ENCODE data around the gene NPFF. TPM values are rescaled to one million over a fixed set of nuclear protein-coding genes. Genes with fewer than 3 reads are reported as not detected.

Gene NPFF
- total and polyA plus RNA-seq, 2 of the 13 experiments (the other 11 are each of a cell fraction or from before 2014, with no cell fraction given), result not detected

GRCh38 chr12:53500776-53501614, 6.3 kb downstream of the NPFF start, which contains the start of gene TARBP2 (continued):
- TF ChIP-seq AGO1 (IDR thresholded peaks at IDR 0.05; ENCODE audit: low read depth, low read length, poor library complexity, severe bottlenecking), result peak; percentile 68
- TF ChIP-seq ZNF143 (CRISPR knock-in tag; IDR thresholded peaks at IDR 0.05), result peak; percentile 92
- TF ChIP-seq SSRP1 (CRISPR knock-in tag; IDR thresholded peaks at IDR 0.05), result no peak
- peak; percentile 88; the same call in 1 of the 2 replicates for TF ChIP-seq E2F2 (CRISPR knock-in tag; IDR thresholded peaks at IDR 0.05; ENCODE audit: borderline replicate concordance)
- peak; percentile 73 for TF ChIP-seq POLR2AphosphoS5 (IDR thresholded peaks at IDR 0.05; ENCODE audit: low read depth, low read length)
- TF ChIP-seq ZNF557 (CRISPR knock-in tag; IDR thresholded peaks at IDR 0.05), result 0 out of 2 replicates have a peak, but pooled peaks have one; percentile 67
- peak; percentile 37; the same call in 1 of the 2 replicates for TF ChIP-seq ATF2 (CRISPR knock-in tag; IDR thresholded peaks at IDR 0.05)
- TF ChIP-seq ZNF253 (CRISPR knock-in tag; IDR thresholded peaks at IDR 0.05; ENCODE audit: borderline replicate concordance), result no peak; the same call in 1 of the 2 replicates
- TF ChIP-seq ZMYM4 (CRISPR knock-in tag; IDR thresholded peaks at IDR 0.05), result peak; percentile 63
- peak; percentile 94 for TF ChIP-seq SNAPC4 (CRISPR knock-in tag; IDR thresholded peaks at IDR 0.05)
- TF ChIP-seq ZNF335 (CRISPR knock-in tag; IDR thresholded peaks at IDR 0.05), result peak; percentile 90
- TF ChIP-seq CAMTA2 (CRISPR knock-in tag; IDR thresholded peaks at IDR 0.05; ENCODE audit: borderline replicate concordance), result 0 out of 2 replicates have a peak, but pooled peaks have one; percentile 33
- TF ChIP-seq PCBP1 (IDR thresholded peaks at IDR 0.05; ENCODE audit: borderline replicate concordance, low read depth, low read length), result no peak
- TF ChIP-seq SMARCE1 (IDR thresholded peaks at IDR 0.05; ENCODE audit: borderline replicate concordance), result no peak
- no peak for TF ChIP-seq HMGA1 (CRISPR knock-in tag; conservative IDR thresholded peaks at IDR 0.05)
- TF ChIP-seq LCORL (IDR thresholded peaks at IDR 0.05), result no peak
- peak; percentile 52; the same call in 1 of the 2 replicates for TF ChIP-seq LCORL (CRISPR knock-in tag; IDR thresholded peaks at IDR 0.05)
- no peak for TF ChIP-seq GFI1 (CRISPR knock-in tag; IDR thresholded peaks at IDR 0.05; ENCODE audit: borderline replicate concordance)
- peak; percentile 42; the same call in 1 of the 2 replicates for TF ChIP-seq BATF2 (CRISPR knock-in tag; IDR thresholded peaks at IDR 0.05)
- peak; percentile 96; the same call in 1 of the 2 replicates for TF ChIP-seq CREBL2 (CRISPR knock-in tag; IDR thresholded peaks at IDR 0.05; ENCODE audit: borderline replicate concordance)
- peak; percentile 99 for TF ChIP-seq TBP (CRISPR knock-in tag; IDR thresholded peaks at IDR 0.05)
